ENCODE data around the gene SLC17A9. TPM values are rescaled to one million over a fixed set of nuclear protein-coding genes. Genes with fewer than 3 reads are reported as not detected.

SLC17A9 gene
- total RNA-seq, 4 donors from 2014 or later = 1.6 to 10.7 (median 2.5) TPM

DNA sequence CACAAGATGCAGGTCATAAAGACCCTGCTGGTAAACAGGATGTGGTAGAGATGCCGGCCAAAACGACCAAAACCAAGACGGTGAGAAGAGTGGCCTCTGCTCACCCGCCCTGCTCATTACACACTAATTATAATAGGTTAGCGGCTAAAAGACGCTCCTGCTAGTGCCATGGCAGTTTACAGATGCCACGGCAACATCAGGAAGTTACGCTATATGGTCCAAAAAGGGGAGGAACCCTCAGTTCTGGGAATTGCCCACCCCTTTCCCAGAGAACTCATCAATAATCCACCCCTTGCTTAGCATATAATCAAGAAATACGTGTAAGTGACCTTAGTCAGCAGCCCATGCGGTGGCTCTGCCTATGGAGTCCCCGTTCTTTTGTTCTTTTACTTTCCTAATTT is 36.7 kb downstream of the SLC17A9 start:
- DNase-seq (ENCODE audit: low spot score) (no peak), ATAC-seq (ENCODE audit: low FRiP score) (no peak)
- TF ChIP-seq CTCF (IDR thresholded peaks at IDR 0.05) = no peak

- no peak for DNase-seq (ENCODE audit: low spot score)
- no peak for TF ChIP-seq CTCF (IDR thresholded peaks at IDR 0.05)
Measured at GRCh38 chr20:62990306-62990825, 37.9 kb downstream of the SLC17A9 start.

DNA sequence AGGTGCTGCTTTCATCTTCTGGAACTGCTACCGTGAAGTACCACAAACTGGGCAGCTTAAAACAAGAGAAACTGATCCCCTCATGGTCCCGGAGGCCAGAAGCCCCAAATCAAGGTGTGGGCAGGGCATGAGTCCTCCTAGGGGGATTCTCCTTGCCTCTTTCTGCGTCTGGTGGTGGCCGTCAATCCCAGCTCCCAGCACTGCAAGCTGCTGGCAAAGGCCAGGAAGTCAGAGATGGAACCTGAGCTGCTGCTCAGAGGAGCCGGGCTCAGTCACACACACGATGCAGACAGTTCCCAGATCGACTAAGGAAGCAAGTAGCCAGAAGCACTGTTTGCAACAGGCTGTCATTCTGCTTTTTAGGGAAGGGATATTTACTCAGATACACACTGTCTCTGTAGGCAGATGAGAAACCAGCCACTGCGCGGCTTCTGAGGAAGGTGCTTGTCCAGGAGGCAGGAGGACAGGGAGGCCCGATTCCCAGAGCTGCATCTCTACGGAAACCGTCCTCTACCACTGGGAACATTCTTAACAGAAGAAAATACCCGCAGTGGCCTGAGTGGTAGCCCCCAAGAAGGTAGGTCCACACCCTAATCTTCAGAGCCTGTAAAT is 38.8 kb downstream of the SLC17A9 start:
- DNase-seq (ENCODE audit: low spot score) = no peak
- no peak for ATAC-seq (ENCODE audit: low FRiP score)
- TF ChIP-seq CTCF (IDR thresholded peaks at IDR 0.05) = no peak

More at GRCh38 chr20:62990306-62990825, 37.9 kb downstream of the SLC17A9 start:
- ATAC-seq (ENCODE audit: low FRiP score) = no peak

DNA sequence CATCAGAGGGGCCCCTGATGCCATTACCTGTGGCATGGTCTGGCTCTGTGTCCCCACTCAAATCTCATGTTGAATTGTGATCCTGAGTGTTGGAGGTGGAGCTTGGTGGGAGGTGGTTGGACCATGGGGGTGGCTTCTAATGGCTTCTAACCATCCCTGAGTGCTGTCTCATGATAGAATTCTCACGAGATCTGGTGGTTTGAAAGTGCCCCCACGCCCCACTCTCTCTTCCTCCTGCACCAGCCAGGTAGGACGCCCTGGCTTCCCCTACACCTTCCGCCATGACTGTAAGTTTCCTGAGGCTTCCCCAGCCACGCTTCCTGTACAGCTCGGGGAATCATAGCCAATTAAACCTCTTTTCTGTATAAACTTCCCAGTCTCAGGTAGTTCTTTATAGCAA is 39.4 kb downstream of the SLC17A9 start:
- DNase-seq (ENCODE audit: low spot score) = no peak
- TF ChIP-seq CTCF (IDR thresholded peaks at IDR 0.05) = no peak
- no peak for ATAC-seq (ENCODE audit: low FRiP score)

- no peak for TF ChIP-seq CTCF (IDR thresholded peaks at IDR 0.05)
- ATAC-seq (ENCODE audit: low FRiP score) (no peak), DNase-seq (ENCODE audit: low spot score) (no peak)
Measured at GRCh38 chr20:62993856-62994494, 41.5 kb downstream of the SLC17A9 start.

GRCh38 chr20:62994869-62995281 is 42.4 kb downstream of the SLC17A9 start:
- TF ChIP-seq CTCF (IDR thresholded peaks at IDR 0.05) = no peak
- DNase-seq (ENCODE audit: low spot score) = no peak
- ATAC-seq (ENCODE audit: low FRiP score) = no peak

DNA sequence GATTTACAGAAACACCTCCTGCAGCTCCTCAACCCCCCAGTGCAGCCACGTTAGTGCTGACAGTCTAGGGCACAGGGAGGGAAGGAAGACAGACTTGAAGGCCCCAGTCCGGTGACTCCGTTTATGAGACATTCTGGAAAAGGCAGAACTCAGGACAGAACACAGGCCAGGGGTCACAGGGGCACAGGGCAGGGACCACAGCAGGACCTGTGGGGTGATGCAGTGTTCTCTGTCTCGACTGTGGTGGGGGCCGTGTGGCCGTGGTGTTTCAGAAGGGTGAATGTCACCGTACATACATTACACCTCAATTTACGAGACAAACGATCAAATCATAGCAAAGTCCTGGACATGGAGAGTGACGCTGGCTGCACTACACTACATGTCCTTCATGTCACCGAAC is 43.0 kb downstream of the SLC17A9 start:
- TF ChIP-seq CTCF (IDR thresholded peaks at IDR 0.05) = no peak
- no peak for DNase-seq (ENCODE audit: low spot score)
- ATAC-seq (ENCODE audit: low FRiP score) = no peak

Measured in omental fat pad (tissue), 4 donors.